ACC112 (cell line): ENCODE measurements around the gene RHBDF2.

Experiments
- H2AFZ ChIP-seq: fragments of 200-600 bp; sonication (generic); one replicate; pipeline ENCODE4 v1.6.0; 2017; ENCODE audit warnings: antibody characterized with exemption, low read length; ENCODE audit not compliant: unreplicated experiment
- H3K27ac ChIP-seq: fragments of 200-600 bp; sonication (generic); 2 replicates; pipeline ENCODE4 v1.5.1; 2014; ENCODE audit warnings: low read depth, mild to moderate bottlenecking, antibody characterized with exemption, low read length, moderate library complexity
- H3K27me3 ChIP-seq: fragments of 200-600 bp; sonication (generic); 2 replicates; pipeline ENCODE4 v1.6.1; 2014; ENCODE audit warnings: mild to moderate bottlenecking, antibody characterized with exemption, low read length, moderate library complexity, mixed read lengths; ENCODE audit not compliant: insufficient read depth
- H3K36me3 ChIP-seq: fragments of 200-600 bp; sonication (generic); 2 replicates; pipeline ENCODE4 v1.6.1; 2016; ENCODE audit warnings: mild to moderate bottlenecking, antibody characterized with exemption, low read length, moderate library complexity, mixed read lengths; ENCODE audit not compliant: insufficient read depth
- H3K4me1 ChIP-seq: fragments of 200-600 bp; sonication (generic); one replicate; pipeline ENCODE4 v1.6.1; 2016; ENCODE audit warnings: low read length, mixed read lengths; ENCODE audit not compliant: insufficient read depth, unreplicated experiment, control insufficient read depth
- H3K4me3 ChIP-seq: fragments of 200-600 bp; sonication (generic); 2 replicates; pipeline ENCODE4 v1.5.1; 2014; ENCODE audit warnings: mild to moderate bottlenecking, low read depth, low read length
- H3K79me2 ChIP-seq: fragments of 200-600 bp; sonication (generic); one replicate; pipeline ENCODE4 v1.6.0; 2016; ENCODE audit warnings: low read length; ENCODE audit not compliant: control insufficient read depth, unreplicated experiment, insufficient read depth

The RHBDF2 gene

DNA sequence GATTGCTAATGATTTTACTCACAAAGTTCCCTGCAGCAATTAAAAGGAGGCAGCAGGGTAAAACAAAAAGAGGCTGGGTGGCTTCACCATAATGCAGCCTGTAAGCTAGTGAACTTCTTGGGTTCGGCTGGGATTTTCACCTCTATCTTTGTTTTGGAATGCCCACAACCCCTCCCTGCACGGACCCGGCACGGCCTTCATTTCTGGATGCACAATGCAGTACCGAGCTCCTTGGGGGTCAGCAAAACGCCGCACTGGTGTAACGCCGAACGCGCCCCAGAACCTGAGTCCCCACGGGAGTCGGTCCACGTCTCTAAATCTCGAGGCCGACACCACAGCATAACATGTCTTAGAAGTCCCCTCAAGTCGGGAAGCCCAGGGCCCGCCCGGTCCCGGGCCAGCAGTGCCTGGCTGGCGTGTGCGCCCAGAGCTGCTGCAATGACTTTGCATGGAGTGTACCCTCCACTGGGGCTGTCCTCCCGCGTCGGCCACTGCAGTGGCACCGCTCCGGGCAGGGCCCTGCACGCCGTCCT lies 49.0 kb downstream of the RHBDF2 start:
- peak overlapping the region; percentile 90 for H2AFZ ChIP-seq
- H3K36me3 ChIP-seq, result no peaks in the 10 kb centered on the region
- no peaks in the 10 kb centered on the region for H3K27me3 ChIP-seq
- H3K4me3 ChIP-seq, result peak overlapping the region; percentile 98
- peaks cover 55% of the 10 kb centered on the region for H3K79me2 ChIP-seq
- H3K27ac ChIP-seq, result no peak overlapping the region
- peaks cover 33% of the 10 kb centered on the region for H3K4me1 ChIP-seq

DNA sequence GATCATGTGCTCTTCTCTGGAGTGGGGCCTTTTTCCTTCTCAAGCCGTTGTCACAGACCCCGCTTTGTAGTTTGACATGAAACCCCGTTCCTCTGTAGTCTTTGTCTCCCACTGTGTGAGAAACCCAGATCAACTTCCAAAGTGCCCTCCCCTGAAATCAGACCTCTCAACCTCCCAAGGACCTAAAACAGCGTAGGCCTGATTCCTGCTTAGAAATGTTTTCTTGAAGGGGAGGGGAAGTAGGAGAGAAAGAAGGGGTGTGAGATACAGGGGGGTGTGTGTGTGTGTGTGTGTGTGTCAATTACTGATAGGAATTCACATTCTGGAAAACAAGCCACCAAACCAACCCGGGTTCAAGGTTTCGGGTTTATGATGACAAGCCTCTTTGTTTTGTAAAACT lies 49.7 kb downstream of the RHBDF2 start:
- Histone ChIP-seq H3K27ac (no peak overlapping the region), H3K4me3 (peak overlapping the region; percentile 98), H2AFZ (no peak overlapping the region), H3K79me2 (peaks cover 55% of the 10 kb centered on the region), H3K4me1 (peaks cover 39% of the 10 kb centered on the region), H3K27me3 (no peaks in the 10 kb centered on the region), H3K36me3 (no peaks in the 10 kb centered on the region)

DNA sequence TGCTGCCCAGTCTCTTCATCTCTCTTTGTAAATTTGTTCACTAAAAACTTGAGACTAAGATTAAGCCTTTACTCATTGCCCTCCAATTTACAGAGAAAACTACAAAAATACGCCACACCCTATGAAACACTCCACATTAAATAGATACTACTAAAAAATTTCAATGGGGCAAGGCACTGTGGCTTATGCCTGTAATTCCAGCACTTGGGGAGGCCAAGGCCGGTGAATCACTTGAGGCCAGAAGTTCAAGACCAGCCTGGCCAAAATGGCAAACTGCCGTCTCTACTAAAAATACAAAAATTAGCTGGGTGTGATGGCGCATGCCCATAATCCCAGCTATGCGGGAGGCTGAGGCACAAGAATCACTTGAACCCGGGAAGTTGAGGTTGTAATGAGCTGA lies 52.1 kb downstream of the RHBDF2 start:
- Histone ChIP-seq H2AFZ (no peak overlapping the region), H3K4me3 (no peak overlapping the region), H3K27me3 (no peaks in the 10 kb centered on the region), H3K27ac (peak overlapping the region; percentile 36; the same call in 1 of the 2 replicates), H3K4me1 (peaks cover 62% of the 10 kb centered on the region), H3K79me2 (peaks cover 77% of the 10 kb centered on the region), H3K36me3 (no peaks in the 10 kb centered on the region)

DNA sequence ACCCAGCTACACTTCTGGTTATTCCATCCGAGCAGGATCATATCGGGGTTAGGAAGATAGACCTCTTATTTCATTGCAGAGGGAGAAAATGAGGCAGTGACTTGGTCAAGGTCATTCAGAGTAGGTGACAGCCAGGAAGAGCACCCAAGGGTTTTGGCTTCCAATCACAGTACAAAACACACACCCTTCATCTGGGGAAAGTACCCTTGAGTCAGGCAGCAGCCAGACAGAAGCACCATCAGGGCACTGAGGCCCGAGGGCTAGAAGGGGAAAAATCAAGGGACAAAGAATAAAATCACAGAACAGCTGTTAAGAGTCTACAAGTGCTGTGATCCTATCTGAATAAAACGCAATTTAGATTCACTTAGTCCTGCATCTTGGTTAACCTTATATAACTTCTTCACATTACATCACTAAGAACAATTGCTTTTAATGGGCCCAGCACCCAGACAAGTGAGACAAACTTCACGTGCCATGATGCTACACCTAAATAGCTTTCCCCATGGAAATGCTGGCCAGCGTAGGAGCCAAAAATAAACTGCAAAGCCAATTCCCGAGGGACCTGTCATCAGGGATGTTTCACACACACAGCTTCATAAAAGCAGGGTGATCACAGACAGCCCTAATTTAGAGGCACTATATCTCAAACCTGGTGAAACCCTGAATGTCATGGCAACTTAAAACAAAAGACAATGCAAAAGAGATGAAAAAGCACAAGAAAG lies 53.1 kb downstream of the RHBDF2 start:
- H3K79me2 ChIP-seq, result peaks cover 86% of the 10 kb centered on the region
- H2AFZ ChIP-seq, result no peak overlapping the region
- peak overlapping the region; percentile 87 for H3K27ac ChIP-seq
- H3K4me3 ChIP-seq, result no peak overlapping the region
- peaks cover 67% of the 10 kb centered on the region for H3K4me1 ChIP-seq
- H3K27me3 ChIP-seq, result no peaks in the 10 kb centered on the region
- H3K36me3 ChIP-seq, result no peaks in the 10 kb centered on the region

DNA sequence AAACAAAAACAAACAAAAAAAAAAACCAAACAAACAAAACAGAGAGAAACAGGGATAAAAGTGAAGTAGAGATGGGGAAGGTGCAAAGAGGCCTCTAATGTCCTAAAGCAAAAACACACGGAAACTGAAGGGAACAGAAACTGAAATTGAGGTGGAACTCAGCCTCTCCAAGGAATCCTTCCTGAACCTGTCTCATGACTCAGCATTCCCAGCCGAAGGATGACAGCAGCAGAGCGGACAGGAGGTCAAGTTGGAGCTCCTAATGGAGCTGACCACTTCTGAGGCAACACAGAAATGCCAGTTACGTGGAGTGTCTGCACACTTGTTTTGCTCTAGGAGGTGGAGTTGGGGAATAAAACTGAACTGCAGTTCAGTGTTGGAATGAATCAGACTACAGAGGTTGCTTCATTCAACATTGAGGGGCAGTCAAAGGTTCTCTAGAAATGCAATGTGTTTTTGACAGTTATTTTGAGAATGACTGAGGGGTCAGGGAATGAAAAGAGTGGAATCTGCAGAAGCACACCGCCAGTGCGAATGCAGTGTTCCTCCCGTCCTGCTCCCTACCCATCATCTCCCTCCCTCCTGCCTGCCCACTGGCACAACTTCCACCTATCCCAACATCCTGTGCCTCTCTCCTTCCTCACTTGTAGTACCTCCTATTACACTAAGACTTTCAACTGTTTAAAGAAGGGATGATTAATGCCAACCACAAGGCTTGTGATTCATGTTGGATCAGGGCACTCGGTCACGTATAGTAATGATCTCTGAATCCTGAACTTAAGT lies 54.6 kb downstream of the RHBDF2 start:
- Histone ChIP-seq H3K4me3 (peak overlapping the region; percentile 63), H3K36me3 (no peaks in the 10 kb centered on the region), H3K79me2 (peaks cover 88% of the 10 kb centered on the region), H3K4me1 (peaks cover 75% of the 10 kb centered on the region), H3K27ac (peak overlapping the region; percentile 87), H3K27me3 (no peaks in the 10 kb centered on the region), H2AFZ (no peak overlapping the region)

DNA sequence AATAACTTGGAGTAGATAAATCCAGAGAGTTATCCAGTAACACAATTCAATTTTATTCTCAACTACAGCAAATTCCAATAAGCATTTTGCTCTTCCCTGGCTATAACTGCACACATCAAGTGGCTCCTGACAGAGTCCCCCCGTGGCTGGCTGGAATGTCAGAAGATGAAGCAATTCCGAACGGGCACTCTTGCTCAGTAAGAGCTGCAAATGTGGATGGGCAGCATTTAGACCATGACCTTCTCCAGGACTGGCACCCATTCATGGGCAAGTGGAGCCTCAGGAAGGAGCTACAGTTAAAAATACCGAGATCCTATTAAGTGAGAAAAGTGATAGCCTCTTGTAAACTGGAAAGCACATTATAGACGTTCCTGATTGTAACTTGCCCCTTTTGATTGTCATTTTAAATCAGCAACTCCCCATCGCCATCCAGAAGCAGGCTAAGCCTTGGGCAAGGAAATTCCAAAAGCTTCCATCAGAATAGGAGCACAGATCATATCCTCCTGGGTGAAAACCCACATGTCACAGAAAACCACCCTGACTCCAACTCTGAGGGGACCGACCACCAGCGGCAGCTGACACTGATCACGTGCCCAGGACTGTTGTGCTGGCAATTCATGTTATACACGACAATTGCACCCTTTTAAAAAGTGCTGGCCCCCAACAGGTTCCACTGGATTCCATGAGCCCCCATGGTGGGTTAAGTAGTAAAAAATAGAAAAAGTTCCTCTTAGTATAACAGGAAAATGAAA lies 55.4 kb downstream of the RHBDF2 start:
- no peak overlapping the region for H2AFZ ChIP-seq

DNA sequence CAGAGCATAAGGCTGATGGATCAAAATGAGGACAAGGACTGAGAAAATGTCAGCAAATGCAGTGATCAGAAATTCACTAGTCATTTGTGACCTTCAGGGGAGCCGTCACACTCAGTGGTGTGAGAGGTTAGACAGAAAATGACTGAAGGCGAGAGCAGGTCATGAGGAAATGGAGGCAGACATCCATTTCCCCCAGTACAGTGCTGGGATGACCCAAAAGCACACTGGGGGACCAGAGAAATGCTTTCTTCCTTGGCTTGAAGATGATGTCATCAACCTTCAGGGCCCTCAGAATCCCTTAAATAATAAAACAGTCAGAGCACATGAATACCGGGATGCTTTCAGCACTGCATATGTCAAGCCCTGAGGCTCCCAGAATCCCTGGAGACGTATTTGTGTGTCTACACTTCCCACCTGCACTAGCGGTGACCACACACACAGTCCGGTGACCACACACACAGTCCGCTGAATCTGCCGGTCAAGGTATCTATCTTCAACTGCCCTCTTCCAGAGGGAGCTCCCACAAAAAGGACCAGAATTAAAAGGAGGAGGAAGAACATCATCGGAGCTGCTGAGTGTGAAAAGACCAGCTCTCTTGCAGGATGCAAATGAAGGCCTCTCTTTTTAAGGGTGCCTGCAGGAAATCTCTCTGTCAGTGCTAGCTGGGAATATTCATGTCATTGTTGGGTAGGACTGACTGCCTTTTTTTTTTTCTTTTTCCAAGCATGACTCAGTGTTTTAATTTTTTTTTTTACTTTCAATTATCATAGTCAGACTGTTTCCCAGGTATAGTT lies 56.5 kb downstream of the RHBDF2 start:
- Histone ChIP-seq H3K79me2 (peaks cover 85% of the 10 kb centered on the region), H3K27ac (peak overlapping the region; percentile 87)

More for the DNA sequence above, 55.4 kb downstream of the RHBDF2 start:
- no peaks in the 10 kb centered on the region for H3K27me3 ChIP-seq
- no peaks in the 10 kb centered on the region for H3K36me3 ChIP-seq
- peaks cover 88% of the 10 kb centered on the region for H3K79me2 ChIP-seq
- H3K4me3 ChIP-seq, result peak overlapping the region; percentile 63
- H3K27ac ChIP-seq, result peak overlapping the region; percentile 87
- H3K4me1 ChIP-seq, result peaks cover 67% of the 10 kb centered on the region

DNA sequence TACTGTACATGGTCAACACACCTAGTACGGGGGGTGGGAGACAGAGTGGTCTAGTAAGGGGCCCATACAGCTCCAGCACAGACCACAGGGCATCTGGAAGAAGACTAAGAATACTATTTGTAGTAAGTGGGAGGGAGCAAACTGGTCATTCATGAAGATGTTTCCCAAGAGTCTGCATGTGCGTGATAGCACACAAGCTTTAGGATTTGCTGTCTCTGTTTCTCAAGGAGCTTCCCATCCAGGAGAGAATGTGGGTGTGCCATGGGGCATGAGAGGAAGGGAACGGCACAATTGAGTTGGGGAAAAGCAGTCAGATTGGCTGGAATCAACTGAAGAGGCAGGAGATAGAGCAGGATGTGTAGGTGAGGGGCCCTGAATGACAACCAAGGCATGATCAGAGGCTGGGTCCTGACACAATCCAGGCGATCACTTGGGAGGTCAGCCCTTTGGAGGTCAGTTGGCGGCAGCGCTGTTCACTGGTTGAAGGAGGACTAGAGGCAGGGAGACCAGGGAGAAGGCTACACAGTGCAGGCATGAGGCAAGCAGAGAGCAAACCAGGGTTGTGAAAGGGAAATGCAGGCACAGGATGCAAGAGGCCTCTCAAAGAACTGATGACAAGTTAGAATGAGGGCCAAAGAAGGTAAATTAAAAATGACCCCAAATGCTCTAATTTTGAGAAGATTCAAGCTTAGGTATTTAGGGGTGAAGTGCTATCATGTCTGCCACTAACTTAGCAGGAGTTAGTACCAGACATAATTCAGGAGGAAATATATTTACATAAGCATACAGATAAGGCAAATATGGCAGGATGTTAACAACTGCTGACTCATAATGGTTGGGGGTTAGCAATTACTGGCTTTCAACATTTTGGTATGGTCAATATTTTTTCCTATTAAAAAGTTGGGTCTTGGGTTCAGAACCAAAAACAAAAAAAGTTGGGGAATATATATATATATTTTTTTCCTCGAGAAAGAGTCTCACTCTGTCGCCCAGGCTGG lies 58.6 kb downstream of the RHBDF2 start:
- peaks cover 50% of the 10 kb centered on the region for H3K4me1 ChIP-seq

More for the DNA sequence above, 56.5 kb downstream of the RHBDF2 start:
- H3K4me3 ChIP-seq, result peak overlapping the region; percentile 63; the same call in 1 of the 2 replicates
- H3K36me3 ChIP-seq, result no peaks in the 10 kb centered on the region
- no peaks in the 10 kb centered on the region for H3K27me3 ChIP-seq
- H2AFZ ChIP-seq, result no peak overlapping the region
- peaks cover 67% of the 10 kb centered on the region for H3K4me1 ChIP-seq

DNA sequence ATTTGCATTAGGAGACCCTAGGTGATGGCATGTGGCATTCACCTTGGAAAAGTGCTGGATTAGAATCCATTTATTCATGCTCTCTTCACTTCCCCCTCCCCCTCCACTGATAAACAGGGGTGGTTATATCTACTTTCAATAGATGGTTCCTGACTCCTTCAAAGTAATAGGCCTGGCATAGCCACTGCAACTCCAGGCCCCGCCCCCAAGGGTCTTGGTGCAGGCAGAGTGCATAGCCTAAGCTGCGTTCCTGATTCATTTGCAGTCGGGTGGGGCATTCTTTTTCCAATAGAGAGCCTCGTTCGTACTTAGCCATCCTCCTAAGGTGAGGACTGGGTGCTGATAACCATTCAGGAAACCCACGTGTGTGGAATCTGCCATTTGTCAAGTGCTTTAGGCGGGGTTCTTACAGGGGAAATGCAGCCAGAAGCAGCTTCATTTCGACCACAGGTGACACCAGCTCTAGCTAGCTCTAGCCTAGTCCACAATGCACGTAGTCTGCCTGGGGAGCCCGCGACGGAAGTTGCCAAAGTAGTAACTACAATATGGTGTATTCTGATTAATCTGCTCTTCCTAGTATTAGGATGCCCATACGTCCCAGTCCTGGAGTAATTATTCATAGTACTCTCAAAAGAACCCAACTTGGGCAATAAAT lies 59.4 kb downstream of the RHBDF2 start:
- Histone ChIP-seq H3K27me3 (no peaks in the 10 kb centered on the region), H3K4me3 (no peak overlapping the region), H2AFZ (no peak overlapping the region), H3K79me2 (peaks cover 84% of the 10 kb centered on the region), H3K4me1 (peaks cover 42% of the 10 kb centered on the region), H3K27ac (no peak overlapping the region), H3K36me3 (no peaks in the 10 kb centered on the region)

More for the DNA sequence above, 58.6 kb downstream of the RHBDF2 start:
- Histone ChIP-seq H2AFZ (no peak overlapping the region), H3K27ac (peak overlapping the region; percentile 46), H3K4me3 (no peak overlapping the region), H3K36me3 (no peaks in the 10 kb centered on the region), H3K79me2 (peaks cover 83% of the 10 kb centered on the region), H3K27me3 (no peaks in the 10 kb centered on the region)
